NCI-H187 (cell line): Measurements from ENCODE around the gene PRR14.

Source experiments
- DNase-seq, 2 experiments: peaks; one replicate each; lab custom pipeline; 2025; lab: John Stamatoyannopoulos, UW

The PRR14 gene

GRCh38 chr16:30650369-30651123 lies at the start of gene PRR14:
TSS of gene PRR14 (plus strand) at chr16:30650960. CDS start at chr16:30651646, 686 bp downstream.
- DNase-seq: peak; percentile 93 to 97

GRCh38 chr16:30601966-30602365 lies 48.8 kb upstream of the PRR14 start:
- DNase-seq: no peak

GRCh38 chr16:30602616-30603277 lies 48.0 kb upstream of the PRR14 start:
- DNase-seq: no peak

- DNase-seq: no peak
Measured at GRCh38 chr16:30603945-30604315, 46.8 kb upstream of the PRR14 start.

- DNase-seq: no peak
Measured at GRCh38 chr16:30604316-30604947, 46.3 kb upstream of the PRR14 start.

GRCh38 chr16:30605158-30605557 lies 45.6 kb upstream of the PRR14 start:
- DNase-seq: no peak

GRCh38 chr16:30606004-30606403 lies 44.8 kb upstream of the PRR14 start:
- no peak for DNase-seq

GRCh38 chr16:30609002-30609925 lies 41.5 kb upstream of the PRR14 start:
- DNase-seq: no peak

- peak; percentile 81 to 86 for DNase-seq
Measured at GRCh38 chr16:30609926-30610839, 40.6 kb upstream of the PRR14 start, which contains the start of gene ZNF689. TSS of gene ZNF689 (minus strand) at chr16:30610389. CDS start at chr16:30610041, 348 bp downstream.

GRCh38 chr16:30615358-30616091 lies 35.2 kb upstream of the PRR14 start:
- DNase-seq: no peak

- DNase-seq: no peak
Measured at GRCh38 chr16:30619202-30619601, 31.6 kb upstream of the PRR14 start.

- no peak for DNase-seq
Measured at GRCh38 chr16:30619638-30620037, 31.1 kb upstream of the PRR14 start.

- no peak for DNase-seq
Measured at GRCh38 chr16:30620169-30620568, 30.6 kb upstream of the PRR14 start.

- no peak for DNase-seq
Measured at GRCh38 chr16:30621765-30622164, 29.0 kb upstream of the PRR14 start.

- DNase-seq: no peak
Measured at GRCh38 chr16:30622455-30623032, 28.2 kb upstream of the PRR14 start.

- no peak for DNase-seq
Measured at GRCh38 chr16:30623536-30624283, 27.1 kb upstream of the PRR14 start.

- no peak for DNase-seq
Measured at GRCh38 chr16:30626236-30626635, 24.5 kb upstream of the PRR14 start.

- peak; percentile 41 to 70 for DNase-seq
Measured at GRCh38 chr16:30628628-30629540, 21.9 kb upstream of the PRR14 start.
